ENCODE results near the gene MOB3B.

GRCh38 chr9:27351438-27351837 lies 178.2 kb downstream of the MOB3B start:
- TF ChIP-seq EZH2phosphoT487 (IDR thresholded peaks at IDR 0.05; ENCODE audit: borderline replicate concordance, low read length) (no peak), CTCF (IDR thresholded peaks at IDR 0.05; ENCODE audit: low read depth, low read length, poor library complexity, severe bottlenecking) (no peak)
